Upper lobe of left lung (tissue), 6 donors: ENCODE results near the gene NDUFC1. TPM values are rescaled to one million over a fixed set of nuclear protein-coding genes. Genes with fewer than 3 reads are reported as not detected.

Source experiments
- ATAC-seq, 2 donors: fragments of 200-7000 bp; cut with Tn5 transposase; one replicate each; pipeline ENCODE4 v1.9.1; 2022; ENCODE audit warnings: mild to moderate bottlenecking in 2 of 2, moderate library complexity in 2 of 2; ENCODE audit not compliant: low FRiP score in 2 of 2
- DNase-seq, 2 donors: peaks; one replicate each; pipeline ENCODE4 v3.0.0-alpha.2; 2019 to 2020
- H3K27ac ChIP-seq, 4 donors: fragments of 200-600 bp; sonication (generic); one replicate each; pipeline ENCODE4 v1.5.1; 2016 to 2019
- H3K27me3 ChIP-seq, 4 donors: fragments of 200-600 bp; sonication (generic); one replicate each; pipeline ENCODE4 v1.5.1; 2017 to 2019
- H3K36me3 ChIP-seq, 4 donors: fragments of 200-600 bp; sonication (generic); one replicate each; pipeline ENCODE4 v1.5.1; 2016 to 2019
- H3K4me1 ChIP-seq, 4 donors: fragments of 200-600 bp; sonication (generic); one replicate each; pipeline ENCODE4 v1.5.1; 2018 to 2019
- H3K4me3 ChIP-seq, 4 donors: fragments of 200-600 bp; sonication (generic); one replicate each; pipeline ENCODE4 v1.5.1; 2017 to 2019; ENCODE audit warnings: mild to moderate bottlenecking in 2 of 4, moderate library complexity in 1 of 4
- H3K9me3 ChIP-seq, 4 donors: fragments of 200-600 bp; sonication (generic); one replicate each; pipeline ENCODE4 v1.5.1; 2018 to 2019
- CTCF ChIP-seq, 6 experiments: fragments of 450-650 bp in 4 of 6; fragments of 200-600 bp in 2 of 6; sonication (generic) in 2 of 6; IDR thresholded peaks; one replicate each; pipeline ENCODE4 v1.5.1; 2016 to 2019; ENCODE audit warnings: antibody characterized with exemption in 6 of 6
- EP300 ChIP-seq, 4 donors: sonication (generic); formaldehyde crosslinking; IDR thresholded peaks; one replicate each; pipeline ENCODE4 v1.5.1; 2017; ENCODE audit warnings: antibody characterized with exemption in 4 of 4, control low read depth in 2 of 4
- POLR2A ChIP-seq, 4 donors: fragments of 450-650 bp; IDR thresholded peaks; one replicate each; pipeline ENCODE4 v1.5.1; 2016 to 2017; ENCODE audit warnings: antibody characterized with exemption in 4 of 4, mild to moderate bottlenecking in 2 of 4
- POLR2AphosphoS5 ChIP-seq, 2 donors: sonication (generic); formaldehyde crosslinking; IDR thresholded peaks; one replicate each; pipeline ENCODE4 v1.5.1; 2017; ENCODE audit warnings: antibody characterized with exemption in 2 of 2
- WGBS, 2 donors: methylation state at CpG; one replicate each; pipeline ENCODE4 v1.1.5; 2017 to 2018; 5-methylcytosine and 5-hydroxymethylcytosine counted together
- total RNA-seq, 6 donors: library from RNA; depleted of rRNA in 4 of 6; stranded (reverse); fragments of >200 nt in 4 of 6; gene quantifications; one replicate each; pipeline versions ENCODE4 v1.1.0 to v1.2.1, GENCODE V29; 2016 to 2021
- donor health status: DM: no; HTN: no; CAD: no; lungs with moderate emphysema.
- donor health status: DM: no; HTN: yes; CAD: no; lungs with severe emphysema.

Gene NDUFC1
- total RNA-seq, 6 donors from 2014 or later: 17.9 to 49.2 (median 34.6) TPM

DNA sequence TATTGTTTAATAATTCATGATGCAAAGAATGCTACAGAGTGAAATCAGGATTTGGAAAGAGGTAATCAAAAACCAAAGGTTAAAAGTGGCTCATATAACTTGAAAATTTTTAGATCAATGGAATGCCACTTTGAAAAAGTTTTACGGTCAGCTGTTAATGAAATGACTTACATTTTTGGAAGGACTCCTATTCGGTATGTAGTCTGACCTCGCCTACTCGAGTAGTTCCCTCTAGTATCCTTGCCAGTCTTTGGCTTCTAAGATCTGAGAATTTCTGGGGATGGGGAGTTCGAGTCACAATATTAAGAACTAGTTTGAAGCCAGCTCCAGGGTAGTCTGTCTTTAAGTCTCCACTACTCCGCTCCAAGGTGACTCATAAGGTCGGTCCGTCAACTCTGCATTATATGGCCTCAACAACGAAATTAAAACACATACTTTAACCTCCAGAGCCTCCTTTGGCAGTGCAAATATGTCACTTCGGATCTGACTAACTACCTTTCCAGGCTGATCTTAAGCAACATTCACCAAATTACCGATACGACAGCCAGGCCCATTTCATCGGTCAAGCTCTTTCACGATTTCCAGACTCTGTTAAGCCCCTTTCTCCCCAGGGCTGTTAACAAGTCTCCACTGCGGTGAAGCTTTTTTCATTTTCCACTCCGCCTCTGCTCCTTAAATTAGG lies 1.7 kb downstream of the NDUFC1 start:
- Histone ChIP-seq H3K4me1 (peaks cover 29 to 41% (median 35%) of the 10 kb centered on the region in 4 donors), H3K4me3 (peak overlapping the region; percentile 9 to 99 (median 76)), H3K27ac (peak overlapping the region; percentile 88 to 98 (median 95)), H3K36me3 (peaks cover 0 to 6% (median 0%) of the 10 kb centered on the region in 4 donors), H3K9me3 (no peaks in the 10 kb centered on the region), H3K27me3 (no peaks in the 10 kb centered on the region)
- peak; percentile 13 to 42 for ATAC-seq
- no peak for TF ChIP-seq CTCF (IDR thresholded peaks at IDR 0.05)
- no peak for TF ChIP-seq POLR2AphosphoS5 (IDR thresholded peaks at IDR 0.05)
- no peak for TF ChIP-seq POLR2A (IDR thresholded peaks at IDR 0.05)
- no peak for TF ChIP-seq EP300 (IDR thresholded peaks at IDR 0.05)
- DNase-seq: no peak
- WGBS, 2 donors: 10 to 12% methylated on average over 16 of the region's 16 CpGs

GRCh38 chr4:139299536-139299935 lies 2.7 kb downstream of the NDUFC1 start:
- H3K9me3 ChIP-seq: no peaks in the 10 kb centered on the region
- H3K27me3 ChIP-seq: no peaks in the 10 kb centered on the region
- H3K36me3 ChIP-seq: peaks cover 0 to under 1% (median 0%) of the 10 kb centered on the region in 4 donors
- 65 to 67% methylated on average over 1 of the region's 1 CpG for WGBS, 2 donors
- peak overlapping the region in 1 of 4 donors; percentile 95 for H3K27ac ChIP-seq
- TF ChIP-seq EP300 (IDR thresholded peaks at IDR 0.05) (no peak), POLR2A (IDR thresholded peaks at IDR 0.05) (no peak), POLR2AphosphoS5 (IDR thresholded peaks at IDR 0.05) (no peak), CTCF (IDR thresholded peaks at IDR 0.05) (no peak)
- DNase-seq (no peak), ATAC-seq (no peak)
- peaks cover 33 to 44% (median 37%) of the 10 kb centered on the region in 4 donors for H3K4me1 ChIP-seq
- no peak overlapping the region for H3K4me3 ChIP-seq

GRCh38 chr4:139297001-139297410 lies 5.3 kb downstream of the NDUFC1 start:
- no peak overlapping the region for H3K27ac ChIP-seq
- H3K36me3 ChIP-seq: peaks cover 0 to 16% (median 7%) of the 10 kb centered on the region in 4 donors
- H3K4me3 ChIP-seq: no peak overlapping the region
- H3K4me1 ChIP-seq: peaks cover 22 to 36% (median 30%) of the 10 kb centered on the region in 4 donors
- DNase-seq: no peak
- TF ChIP-seq CTCF (IDR thresholded peaks at IDR 0.05) (no peak), POLR2A (IDR thresholded peaks at IDR 0.05) (no peak), POLR2AphosphoS5 (IDR thresholded peaks at IDR 0.05) (no peak), EP300 (IDR thresholded peaks at IDR 0.05) (no peak)
- no peaks in the 10 kb centered on the region for H3K9me3 ChIP-seq
- 78 to 90% methylated on average over 2 of the region's 2 CpGs for WGBS, 2 donors
- ATAC-seq: no peak
- no peaks in the 10 kb centered on the region for H3K27me3 ChIP-seq

DNA sequence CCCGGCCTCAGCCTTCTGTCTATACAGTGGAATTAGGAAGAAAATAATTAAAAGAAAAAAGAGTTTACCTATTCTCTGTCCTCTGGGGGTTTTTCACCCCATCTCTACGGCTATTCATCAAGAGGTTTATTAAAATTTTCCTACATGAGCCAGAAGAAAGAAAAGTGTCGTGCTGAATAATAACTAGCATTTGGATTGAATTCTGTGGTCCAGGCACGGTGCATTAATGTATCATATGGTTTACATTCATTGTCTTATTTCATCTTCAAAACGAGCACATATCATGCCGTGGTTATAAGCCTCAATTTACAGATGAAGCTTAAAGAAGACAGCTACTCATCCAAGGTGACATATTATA lies 6.4 kb downstream of the NDUFC1 start:
- Histone ChIP-seq H3K4me3 (peak overlapping the region in 3 of 4 donors; percentile 69 to 76 (median 73)), H3K27me3 (no peaks in the 10 kb centered on the region), H3K27ac (peak overlapping the region; percentile 74 to 95 (median 88)), H3K9me3 (no peaks in the 10 kb centered on the region), H3K4me1 (peaks cover 22 to 36% (median 30%) of the 10 kb centered on the region in 4 donors), H3K36me3 (peaks cover 0 to 26% (median 16%) of the 10 kb centered on the region in 4 donors)
- TF ChIP-seq POLR2A (IDR thresholded peaks at IDR 0.05) (no peak), CTCF (IDR thresholded peaks at IDR 0.05) (peak in 1 of 6 experiments; percentile 31)
- 18 to 21% methylated on average over 6 of the region's 6 CpGs for WGBS, 2 donors
- ATAC-seq (no peak), DNase-seq (no peak)
